Measurements from ENCODE around the gene SSPN.

SSPN gene

GRCh38 chr12:26195250-26195640 is at the start of gene SSPN:
Gene SSPN, plus strand, starts transcription at chr12:26195573. Its CDS starts 100 bp downstream, at chr12:26195673.
- peak; percentile 53 for DNase-seq

DNA sequence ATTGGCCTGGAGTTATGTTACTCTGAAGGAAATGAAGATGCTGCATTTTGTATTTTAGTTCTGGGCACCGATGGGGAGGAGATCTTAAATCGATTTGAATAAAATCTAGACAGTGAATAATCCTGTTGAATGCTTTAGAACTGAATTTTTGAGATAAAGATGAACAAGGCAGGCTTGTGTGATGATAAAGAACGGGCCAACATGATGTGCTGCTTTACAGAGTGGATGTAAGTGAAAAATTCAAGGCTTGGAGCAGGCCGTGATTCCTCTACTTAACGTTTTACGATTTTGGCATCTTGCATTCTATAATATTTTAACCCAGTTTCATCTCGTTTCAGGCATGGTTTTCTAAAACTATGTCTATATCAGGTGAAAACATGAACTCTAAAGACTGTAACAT is 47.1 kb upstream of the SSPN start:
- no peak for DNase-seq

- DNase-seq: peak; percentile 39
Observed at GRCh38 chr12:26149968-26150500, 45.3 kb upstream of the SSPN start.

GRCh38 chr12:26150736-26151450 is 44.5 kb upstream of the SSPN start:
- no peak for DNase-seq

DNA sequence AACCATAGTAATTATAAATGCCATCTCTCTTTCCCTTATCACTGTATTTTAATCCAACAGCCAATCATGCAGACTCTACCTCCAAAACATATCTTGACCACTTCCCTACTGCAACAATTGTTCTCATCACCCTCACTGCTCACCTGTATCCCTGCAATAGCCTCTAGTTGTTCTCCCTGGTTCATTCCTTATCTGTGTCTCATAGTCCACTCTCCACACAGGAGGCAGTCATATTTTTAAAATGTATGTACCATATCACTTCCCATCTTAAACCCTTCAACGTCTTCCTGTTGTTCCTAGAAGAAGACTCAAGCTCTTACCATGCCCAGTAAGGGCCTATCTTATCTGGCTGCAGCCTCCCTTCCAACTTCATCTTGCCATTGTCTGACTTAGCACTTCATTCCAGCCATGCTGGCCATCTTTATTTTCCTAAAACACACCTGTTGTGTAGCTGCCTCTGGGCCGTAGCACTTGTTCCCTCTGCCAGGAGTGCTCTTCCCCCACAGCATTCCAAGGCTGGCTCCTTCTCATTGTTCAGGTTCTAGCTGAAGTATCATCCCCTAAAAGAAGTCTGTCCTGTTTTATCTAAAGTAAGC is 42.8 kb upstream of the SSPN start:
- DNase-seq: no peak

GRCh38 chr12:26153421-26154154 is 41.8 kb upstream of the SSPN start:
- no peak for DNase-seq

- DNase-seq: peak; percentile 16
Observed at GRCh38 chr12:26156201-26156871, 39.0 kb upstream of the SSPN start.

DNA sequence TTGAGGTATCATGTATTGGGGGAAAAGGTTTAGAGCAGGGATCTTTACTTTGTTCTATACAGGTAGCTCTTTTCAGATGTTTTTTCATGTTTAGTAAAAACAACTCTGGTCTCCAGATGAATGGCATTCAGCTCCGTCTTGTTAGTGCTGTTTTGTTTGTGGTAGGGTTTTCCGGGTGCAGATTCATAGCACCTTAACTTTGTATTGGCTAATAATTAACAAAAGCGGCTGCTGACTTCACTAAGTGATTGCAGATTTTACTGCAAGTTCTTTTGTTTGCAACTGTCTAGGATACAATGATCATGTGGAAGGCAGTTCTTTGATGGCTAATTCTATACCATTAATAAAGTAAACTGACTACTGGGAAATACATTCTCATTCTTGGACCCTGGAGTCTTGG is 38.4 kb upstream of the SSPN start:
- DNase-seq: no peak

- peak; percentile 10 for DNase-seq
Observed at GRCh38 chr12:26158078-26158764, 37.2 kb upstream of the SSPN start.

- no peak for DNase-seq
Observed at GRCh38 chr12:26162174-26162573, 33.2 kb upstream of the SSPN start.

- DNase-seq: no peak
Observed at GRCh38 chr12:26162905-26163304, 32.5 kb upstream of the SSPN start.

- no peak for DNase-seq
Observed at GRCh38 chr12:26164118-26164517, 31.3 kb upstream of the SSPN start.

GRCh38 chr12:26172013-26172412 is 23.4 kb upstream of the SSPN start:
- DNase-seq: no peak

GRCh38 chr12:26172539-26172938 is 22.8 kb upstream of the SSPN start:
- DNase-seq: no peak

DNA sequence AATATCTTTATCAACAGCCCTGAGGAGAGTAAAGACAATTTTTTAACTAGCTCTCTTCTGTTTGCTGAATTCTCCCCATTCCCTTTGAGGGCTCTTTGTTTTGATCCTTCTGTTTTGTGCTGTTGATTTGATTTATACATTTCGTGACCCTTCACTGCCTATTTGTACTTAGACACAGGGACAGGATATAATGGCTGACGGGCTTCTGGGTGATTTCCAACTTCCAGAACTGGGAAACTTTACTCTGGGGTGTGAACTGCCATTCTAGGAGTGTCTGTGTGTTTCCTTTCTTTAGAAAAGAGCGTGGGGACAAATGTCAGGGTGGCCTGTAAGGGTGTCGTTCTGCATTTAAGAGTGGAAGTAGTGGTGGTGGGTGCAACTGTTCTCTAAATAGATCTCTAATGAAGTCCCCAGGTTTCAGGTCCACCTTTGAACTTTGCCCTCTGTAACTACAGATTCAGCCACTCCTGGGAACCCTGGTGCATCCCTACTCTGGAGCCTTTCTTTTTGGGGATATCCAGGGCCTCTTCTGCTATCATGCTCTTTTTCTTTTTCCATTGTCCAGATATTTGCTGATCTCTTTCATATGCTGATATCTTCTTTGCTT is 22.3 kb upstream of the SSPN start:
- no peak for DNase-seq

GRCh38 chr12:26176725-26177124 is 18.6 kb upstream of the SSPN start:
- no peak for DNase-seq

GRCh38 chr12:26177283-26177682 is 18.1 kb upstream of the SSPN start:
- DNase-seq: no peak

GRCh38 chr12:26179826-26180225 is 15.5 kb upstream of the SSPN start:
- DNase-seq: no peak

GRCh38 chr12:26182377-26182776 is 13.0 kb upstream of the SSPN start:
- no peak for DNase-seq

DNA sequence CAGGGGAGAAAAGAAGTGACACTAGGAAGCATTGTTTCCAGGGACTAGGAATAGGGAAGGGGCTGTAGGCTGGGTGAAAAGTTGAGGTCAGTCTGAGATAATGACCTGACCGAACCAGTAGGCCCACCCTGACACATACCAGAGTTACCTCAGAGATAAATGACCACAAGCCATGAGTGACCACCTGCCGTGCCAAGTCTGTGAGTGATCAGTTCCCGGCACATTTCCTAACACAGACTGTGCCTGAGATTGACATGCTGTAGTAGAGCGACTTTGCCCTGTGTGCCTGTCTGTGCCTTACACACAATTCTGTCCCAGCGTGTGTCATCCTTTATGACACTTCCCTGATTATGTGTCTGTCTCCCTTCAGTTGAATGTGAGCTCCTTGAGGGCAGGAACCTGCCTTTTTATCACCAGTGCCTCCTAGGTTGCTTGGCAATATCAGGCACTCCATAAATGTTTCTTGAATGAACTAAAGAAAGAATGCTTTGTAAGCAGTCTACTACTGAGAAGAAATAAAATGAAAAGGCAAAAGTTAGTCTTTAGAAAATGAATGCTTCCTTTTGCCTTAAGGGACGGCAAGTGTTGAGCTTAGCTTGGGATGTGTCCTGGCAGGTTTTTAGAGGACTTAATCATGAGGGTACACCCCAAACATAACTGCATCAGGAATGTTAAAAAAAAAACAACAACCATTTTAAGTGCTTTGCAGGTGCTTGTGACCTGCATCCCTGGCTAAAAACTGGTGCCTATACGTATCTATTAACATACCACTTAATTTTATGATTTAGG is 9.6 kb upstream of the SSPN start:
- DNase-seq: no peak
